Activated naive CD4-positive, alpha-beta T cell treated with anti-CD3 and anti-CD28 coated beads, Interleukin-2, amount 50 U/mL, for 24 hours (primary cell): ENCODE data around the gene LY6G6F.

Source experiments
- H3K27ac Mint-ChIP-seq: one replicate; pipeline ENCODE4 v1.8.0; 2021; ENCODE audit warnings: mild to moderate bottlenecking, mixed read lengths
- H3K27me3 Mint-ChIP-seq: one replicate; pipeline ENCODE4 v1.8.0; 2021; ENCODE audit warnings: mixed read lengths
- H3K36me3 Mint-ChIP-seq: one replicate; pipeline ENCODE4 v1.8.0; 2021; ENCODE audit warnings: mixed read lengths
- H3K4me1 Mint-ChIP-seq: one replicate; pipeline ENCODE4 v1.8.0; 2021; ENCODE audit warnings: mixed read lengths
- H3K4me3 Mint-ChIP-seq: one replicate; pipeline ENCODE4 v1.8.0; 2021; ENCODE audit warnings: mild to moderate bottlenecking, mixed read lengths
- H3K9me3 Mint-ChIP-seq: one replicate; pipeline ENCODE4 v1.8.0; 2021; ENCODE audit warnings: mixed read lengths

The LY6G6F gene, protein sequence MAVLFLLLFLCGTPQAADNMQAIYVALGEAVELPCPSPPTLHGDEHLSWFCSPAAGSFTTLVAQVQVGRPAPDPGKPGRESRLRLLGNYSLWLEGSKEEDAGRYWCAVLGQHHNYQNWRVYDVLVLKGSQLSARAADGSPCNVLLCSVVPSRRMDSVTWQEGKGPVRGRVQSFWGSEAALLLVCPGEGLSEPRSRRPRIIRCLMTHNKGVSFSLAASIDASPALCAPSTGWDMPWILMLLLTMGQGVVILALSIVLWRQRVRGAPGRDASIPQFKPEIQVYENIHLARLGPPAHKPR

DNA sequence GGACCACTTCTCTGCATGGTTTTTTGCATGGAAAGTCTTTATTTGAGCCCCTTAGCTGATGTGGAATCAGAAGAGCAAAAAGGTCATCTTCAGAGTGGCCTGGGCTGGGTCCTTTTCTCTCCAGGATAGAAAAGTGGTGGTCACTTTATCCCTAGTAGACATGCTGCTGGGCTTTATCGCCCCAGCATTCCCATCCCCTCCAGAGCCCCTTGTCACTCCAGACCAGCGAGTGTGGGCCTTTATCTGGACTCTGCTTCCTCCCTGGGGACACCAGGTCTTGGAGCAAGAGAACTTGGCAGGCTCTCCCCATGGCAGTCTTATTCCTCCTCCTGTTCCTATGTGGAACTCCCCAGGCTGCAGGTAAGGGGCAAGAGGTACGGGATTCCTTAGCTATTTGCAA, at the start of gene LY6G6F:
Gene LY6G6F (plus strand): TSS at position 268 of the 400 bp plus-strand sequence. CDS start 41 bp downstream, at position 309.
- H3K4me3 Mint-ChIP-seq: no peak within 1 kb of the TSS
- H3K9me3 Mint-ChIP-seq: no peaks in the 10 kb centered on the region
- no peaks in the 10 kb centered on the region for H3K27me3 Mint-ChIP-seq
- peaks cover 22% of the 10 kb centered on the region for H3K4me1 Mint-ChIP-seq
- H3K27ac Mint-ChIP-seq: peak within 1 kb of the TSS; percentile 30
- no peaks in the 10 kb centered on the region for H3K36me3 Mint-ChIP-seq

DNA sequence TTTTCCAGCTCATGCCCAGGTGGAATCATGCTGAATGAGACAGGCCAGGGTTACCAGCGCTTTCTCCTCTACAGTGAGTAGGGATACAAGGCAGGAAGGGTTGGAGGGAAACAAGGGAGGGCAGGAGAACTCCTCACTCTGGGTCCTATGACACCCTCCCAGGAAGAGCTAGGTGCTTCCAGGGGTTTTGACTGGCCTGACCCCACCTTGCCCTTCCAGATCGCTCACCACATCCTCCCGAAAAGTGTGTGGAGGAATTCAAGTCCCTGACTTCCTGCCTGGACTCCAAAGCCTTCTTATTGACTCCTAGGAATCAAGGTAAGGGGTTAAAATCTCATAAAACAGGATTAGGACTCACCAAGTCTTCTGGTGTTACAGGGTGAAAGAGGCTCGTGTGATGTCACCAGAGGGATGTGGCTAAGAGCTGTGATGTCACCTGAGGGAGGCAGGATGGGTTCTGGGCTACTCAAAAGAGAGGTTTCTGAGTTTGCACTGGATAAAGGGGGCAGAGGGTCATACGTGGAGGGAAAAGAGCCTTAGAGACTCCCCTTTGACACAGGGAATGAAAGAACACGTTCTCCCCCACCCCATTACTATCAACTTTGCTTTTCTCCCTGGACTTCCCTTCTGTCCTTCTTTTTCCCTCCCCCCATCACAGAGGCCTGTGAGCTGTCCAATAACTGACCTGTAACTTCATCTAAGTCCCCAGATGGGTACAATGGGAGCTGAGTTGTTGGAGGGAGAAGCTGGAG, 49.1 kb upstream of the LY6G6F start:
- H3K9me3 Mint-ChIP-seq: no peaks in the 10 kb centered on the region
- H3K4me1 Mint-ChIP-seq: peaks cover 56% of the 10 kb centered on the region
- H3K27ac Mint-ChIP-seq: peak overlapping the region; percentile 91
- peak overlapping the region; percentile 30 for H3K4me3 Mint-ChIP-seq
- no peaks in the 10 kb centered on the region for H3K27me3 Mint-ChIP-seq
- no peaks in the 10 kb centered on the region for H3K36me3 Mint-ChIP-seq

DNA sequence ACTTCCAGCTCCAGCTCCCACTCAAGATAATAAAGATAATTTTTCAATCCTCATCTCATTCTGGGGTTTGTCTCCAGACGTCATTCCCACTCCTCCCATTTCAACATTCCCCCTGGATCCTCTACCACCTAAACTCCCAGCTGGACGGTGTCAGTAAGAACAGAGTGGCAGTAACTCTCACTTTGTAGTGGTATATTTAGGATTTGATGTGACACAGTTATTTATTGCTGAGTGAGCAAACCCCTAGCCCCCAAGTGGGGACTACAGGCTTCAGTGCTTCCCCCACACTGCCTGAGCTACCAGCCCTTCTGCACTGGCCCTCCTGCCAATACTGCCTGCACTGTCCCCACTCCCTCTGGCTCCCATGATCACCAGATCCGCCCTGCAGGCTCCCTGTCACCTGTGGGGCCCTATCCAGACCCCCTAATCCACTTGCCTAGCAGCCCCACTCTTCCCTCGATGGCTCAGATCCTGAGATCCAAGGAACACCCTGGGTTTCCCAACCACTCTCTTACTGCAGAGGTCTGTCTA, 48.4 kb upstream of the LY6G6F start:
- peak overlapping the region; percentile 93 for H3K4me3 Mint-ChIP-seq
- peaks cover 60% of the 10 kb centered on the region for H3K4me1 Mint-ChIP-seq
- H3K9me3 Mint-ChIP-seq: no peaks in the 10 kb centered on the region
- peaks cover 2% of the 10 kb centered on the region for H3K36me3 Mint-ChIP-seq
- H3K27ac Mint-ChIP-seq: peak overlapping the region; percentile 91
- H3K27me3 Mint-ChIP-seq: no peaks in the 10 kb centered on the region

DNA sequence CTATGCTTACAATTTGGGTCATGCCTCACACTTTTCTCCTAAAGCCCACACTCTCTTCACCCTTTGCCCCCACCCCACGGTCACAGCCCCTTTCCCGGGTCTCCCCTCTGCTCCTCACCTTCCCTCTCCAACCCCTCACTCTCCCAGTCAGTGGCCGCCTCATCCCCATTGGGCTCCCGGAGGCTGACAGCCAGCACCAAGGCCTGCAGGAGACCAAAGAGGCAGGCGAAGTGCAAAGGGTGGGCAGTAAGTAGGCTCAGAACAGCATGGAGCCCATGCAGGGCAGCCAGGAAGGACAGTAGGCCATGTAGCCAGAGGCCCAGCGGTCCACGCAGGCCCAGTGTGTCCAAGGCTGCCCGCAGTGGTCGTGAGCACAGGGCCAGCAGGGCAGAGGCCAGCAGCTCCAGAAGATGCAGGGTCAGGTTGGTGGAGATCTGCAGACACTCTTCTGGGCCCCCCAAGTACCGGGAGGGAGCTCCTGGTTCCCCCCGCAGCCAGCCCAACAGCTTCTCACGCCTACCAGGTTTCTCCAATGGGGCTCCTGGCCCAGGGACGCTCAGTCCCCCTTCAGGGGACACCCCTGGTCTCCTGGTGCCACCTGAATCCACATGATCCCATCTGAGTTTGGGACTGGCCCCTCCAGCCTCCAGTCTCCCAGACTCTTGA, 47.5 kb upstream of the LY6G6F start:
- Mint-ChIP-seq H3K36me3 (peaks cover 7% of the 10 kb centered on the region), H3K27me3 (no peaks in the 10 kb centered on the region), H3K27ac (peak overlapping the region; percentile 35), H3K4me3 (peak overlapping the region; percentile 93), H3K4me1 (peaks cover 69% of the 10 kb centered on the region), H3K9me3 (no peaks in the 10 kb centered on the region)

DNA sequence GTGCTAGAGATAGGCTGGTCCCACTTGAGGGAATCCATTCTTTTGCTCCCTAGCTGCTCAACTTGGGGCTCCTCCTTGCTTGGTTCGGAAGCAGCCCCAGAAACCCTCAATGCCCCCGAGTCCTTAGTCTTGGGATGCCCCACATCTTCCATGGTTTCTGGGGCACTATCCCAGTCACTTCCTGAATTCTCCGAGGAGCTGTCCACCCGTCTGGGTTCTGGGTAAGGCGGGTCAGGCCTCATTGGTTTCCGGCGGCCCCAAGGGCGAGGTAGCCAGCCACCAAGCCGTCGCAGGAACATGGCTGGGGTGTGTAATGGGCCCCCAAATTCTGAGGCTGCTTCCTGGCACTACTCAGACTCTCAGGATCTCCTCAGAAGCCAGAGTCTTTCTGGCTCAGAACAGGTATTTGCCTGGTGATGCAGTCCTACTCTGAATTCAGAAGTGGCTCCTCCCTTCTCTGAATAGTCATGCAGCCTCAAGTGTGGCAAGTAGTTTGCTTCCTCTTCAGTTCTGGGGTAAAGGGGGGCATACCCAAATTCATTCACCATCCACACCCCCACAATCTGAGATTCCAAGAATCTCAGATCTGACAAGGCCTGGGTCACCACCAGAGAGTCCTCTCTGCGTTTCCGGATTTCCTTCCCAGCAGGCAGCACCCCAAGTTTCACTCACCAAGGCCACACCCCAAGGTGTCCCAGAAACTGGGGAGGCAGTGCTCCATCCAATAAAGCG, 46.9 kb upstream of the LY6G6F start:
- Mint-ChIP-seq H3K9me3 (no peaks in the 10 kb centered on the region), H3K4me3 (peak overlapping the region; percentile 93), H3K36me3 (peaks cover 12% of the 10 kb centered on the region), H3K27me3 (no peaks in the 10 kb centered on the region), H3K4me1 (peaks cover 76% of the 10 kb centered on the region), H3K27ac (peak overlapping the region; percentile 77)

DNA sequence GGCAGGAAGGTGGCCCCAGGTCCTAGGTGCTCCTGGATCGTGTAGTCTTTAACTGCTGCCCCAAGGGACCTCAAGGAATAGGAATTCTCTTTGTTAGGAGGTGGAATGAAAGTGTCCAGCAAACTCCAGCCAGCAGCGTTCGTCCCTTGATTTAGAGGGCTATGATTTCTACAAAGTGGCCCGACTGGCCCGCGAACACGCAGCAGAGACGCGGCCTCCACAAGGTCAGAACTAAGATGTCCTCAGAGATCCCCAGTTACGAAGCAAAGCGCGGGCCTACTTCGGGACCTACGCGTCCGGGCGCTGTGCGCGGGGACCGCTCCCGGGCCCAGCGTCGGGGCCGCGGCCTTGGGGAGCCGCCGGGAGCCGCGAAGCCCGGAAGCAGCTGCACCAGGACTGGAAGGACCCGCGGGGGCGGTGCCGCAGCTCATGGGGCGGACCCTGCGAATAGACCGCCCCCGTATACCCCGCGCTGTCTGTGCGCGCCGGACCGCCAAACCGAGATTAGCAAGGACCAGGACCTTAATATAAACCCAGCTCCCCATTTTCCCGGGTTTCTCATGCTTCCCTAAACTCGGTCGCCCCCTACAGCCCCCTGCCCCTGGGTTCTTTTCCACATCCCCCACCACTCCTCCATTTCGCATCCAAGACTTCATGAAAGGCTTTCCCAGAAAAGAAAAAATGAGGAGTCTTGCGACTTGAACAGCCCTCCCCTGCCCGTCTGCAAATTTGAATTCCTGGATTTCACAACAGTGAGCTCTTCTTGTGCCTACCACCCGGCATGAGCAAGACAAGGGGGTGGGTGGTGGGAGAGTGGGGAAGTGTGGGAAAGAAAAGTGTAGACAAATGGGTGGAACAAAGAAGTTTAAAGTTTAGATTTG, 46.0 kb upstream of the LY6G6F start, which contains the start of gene C6orf47:
Gene C6orf47 (minus strand): TSS at position 398 of the 881 bp plus-strand sequence. CDS start 831 bp downstream, outside the sequence.
- peaks cover 74% of the 10 kb centered on the region for H3K4me1 Mint-ChIP-seq
- H3K27ac Mint-ChIP-seq: peak within 1 kb of the TSS; percentile 82
- H3K4me3 Mint-ChIP-seq: peak within 1 kb of the TSS; percentile 93
- no peaks in the 10 kb centered on the region for H3K9me3 Mint-ChIP-seq
- peaks cover 12% of the 10 kb centered on the region for H3K36me3 Mint-ChIP-seq
- no peaks in the 10 kb centered on the region for H3K27me3 Mint-ChIP-seq

DNA sequence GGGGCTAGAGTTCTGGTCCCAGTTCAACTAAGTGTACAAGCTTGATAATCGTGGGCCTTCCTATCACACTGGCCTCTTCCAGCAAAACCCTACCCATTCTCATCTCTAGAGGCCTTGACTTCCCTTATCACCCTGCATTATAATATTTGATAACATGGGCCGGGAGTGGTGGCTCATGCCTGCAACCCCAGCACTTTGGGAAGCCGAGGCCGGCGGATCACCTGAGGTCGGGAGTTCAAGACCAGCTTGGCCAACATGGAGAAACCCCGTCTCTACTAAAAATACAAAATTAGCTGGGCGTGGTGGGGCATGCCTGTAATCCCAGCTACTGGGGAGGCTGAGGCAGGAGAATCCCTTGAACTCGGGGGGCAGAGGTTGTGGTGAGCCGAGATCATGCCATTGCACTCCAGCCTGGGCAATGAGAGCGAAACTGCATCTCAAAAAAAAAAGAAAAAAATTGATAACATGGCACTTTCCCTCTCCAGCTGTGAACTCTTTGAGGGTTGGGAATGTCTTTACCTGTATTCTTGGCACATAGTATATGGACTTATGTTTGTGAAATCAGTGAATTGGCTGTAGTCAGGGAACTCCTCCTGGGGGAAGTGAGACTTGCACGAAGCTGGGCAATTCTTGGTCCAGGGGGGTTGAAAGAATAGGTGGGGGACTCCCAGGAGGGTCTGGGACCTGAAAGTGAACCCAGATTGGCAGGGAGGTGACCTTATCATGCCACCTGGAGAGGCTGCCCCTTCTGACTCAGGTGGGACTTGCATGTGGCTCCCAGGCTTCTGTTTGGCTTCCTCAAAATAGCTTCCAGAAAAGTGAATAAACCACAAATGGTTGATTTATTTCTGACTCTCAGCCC, 45.2 kb upstream of the LY6G6F start:
- H3K36me3 Mint-ChIP-seq: peaks cover 19% of the 10 kb centered on the region

DNA sequence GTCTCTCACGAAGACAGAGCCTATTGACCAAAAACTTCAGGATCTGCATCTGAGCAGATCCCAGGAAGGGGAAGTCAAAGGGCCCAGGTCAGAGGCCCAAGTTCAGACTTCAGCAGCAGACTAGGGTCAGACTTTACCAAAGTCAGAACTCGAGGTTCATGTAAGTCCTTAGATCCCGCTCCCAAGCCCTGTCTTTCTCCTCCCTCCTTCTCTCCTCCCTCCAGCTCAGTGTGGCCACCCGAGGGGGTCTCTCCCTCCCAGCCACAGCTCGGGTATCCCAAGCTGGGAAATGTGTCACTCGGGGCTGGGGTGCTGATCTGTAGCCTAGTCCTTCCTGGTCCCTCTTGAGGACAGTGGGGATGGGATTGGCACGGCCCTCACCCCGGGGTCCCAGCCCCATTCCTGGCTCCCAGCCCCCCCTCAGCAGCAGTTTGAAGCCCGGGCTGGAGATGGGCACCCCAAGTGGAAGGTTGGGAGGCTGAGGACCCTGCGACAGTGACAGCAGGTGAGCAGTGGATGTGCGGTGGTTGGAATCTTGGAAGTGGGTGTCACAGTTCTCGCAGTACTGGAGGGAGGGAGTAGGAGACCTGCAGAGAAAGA, 44.4 kb upstream of the LY6G6F start:
- Mint-ChIP-seq H3K36me3 (peaks cover 22% of the 10 kb centered on the region), H3K4me1 (peaks cover 75% of the 10 kb centered on the region), H3K9me3 (no peaks in the 10 kb centered on the region), H3K27me3 (no peaks in the 10 kb centered on the region), H3K27ac (peak overlapping the region; percentile 55), H3K4me3 (peak overlapping the region; percentile 49)

More for the DNA sequence above, 45.2 kb upstream of the LY6G6F start:
- no peaks in the 10 kb centered on the region for H3K9me3 Mint-ChIP-seq
- H3K4me1 Mint-ChIP-seq: peaks cover 72% of the 10 kb centered on the region
- peak overlapping the region; percentile 93 for H3K4me3 Mint-ChIP-seq
- H3K27ac Mint-ChIP-seq: no peak overlapping the region
- no peaks in the 10 kb centered on the region for H3K27me3 Mint-ChIP-seq

DNA sequence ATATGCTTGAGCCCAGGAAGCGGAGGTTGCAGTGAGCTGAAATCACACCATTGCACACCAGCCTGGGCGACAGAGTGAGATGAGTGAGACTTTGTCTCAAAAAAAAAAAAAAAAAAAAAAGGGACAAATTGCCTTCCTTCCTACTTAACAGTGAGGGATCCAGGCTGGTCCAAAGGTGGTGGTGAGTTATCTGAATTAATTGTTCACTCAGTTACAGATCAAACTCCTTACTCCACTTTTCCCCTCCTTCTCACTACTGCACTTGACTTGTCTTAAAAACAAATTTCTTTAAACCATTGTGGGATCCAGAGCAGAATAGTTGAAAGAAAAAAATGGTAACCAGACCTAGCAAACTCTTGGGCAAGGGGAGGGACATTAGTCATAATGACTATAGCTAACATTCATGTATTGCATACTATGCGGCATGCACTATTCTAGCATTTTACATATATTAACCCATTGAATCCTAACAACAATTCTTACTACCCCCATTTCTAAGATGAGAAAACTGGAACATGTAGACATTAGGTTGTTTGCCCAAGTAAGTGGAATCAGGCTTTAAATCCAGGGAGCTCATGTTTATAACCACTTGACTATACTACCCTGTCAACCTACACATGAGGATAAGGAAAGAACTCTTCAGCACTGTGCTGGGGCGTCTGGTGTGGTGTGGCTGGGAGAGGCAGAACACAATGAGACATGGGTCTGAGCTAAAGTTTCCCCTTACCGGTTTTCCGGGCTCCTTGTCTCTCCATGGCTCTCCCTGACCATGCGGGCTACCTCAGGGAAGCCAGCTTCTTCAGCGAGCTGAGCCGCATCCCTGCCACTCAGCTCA, 43.3 kb upstream of the LY6G6F start:
- H3K9me3 Mint-ChIP-seq: no peaks in the 10 kb centered on the region
- H3K4me1 Mint-ChIP-seq: peaks cover 75% of the 10 kb centered on the region
- no peaks in the 10 kb centered on the region for H3K27me3 Mint-ChIP-seq
- peak overlapping the region; percentile 99 for H3K4me3 Mint-ChIP-seq
- peak overlapping the region; percentile 99 for H3K27ac Mint-ChIP-seq
- H3K36me3 Mint-ChIP-seq: peaks cover 26% of the 10 kb centered on the region

DNA sequence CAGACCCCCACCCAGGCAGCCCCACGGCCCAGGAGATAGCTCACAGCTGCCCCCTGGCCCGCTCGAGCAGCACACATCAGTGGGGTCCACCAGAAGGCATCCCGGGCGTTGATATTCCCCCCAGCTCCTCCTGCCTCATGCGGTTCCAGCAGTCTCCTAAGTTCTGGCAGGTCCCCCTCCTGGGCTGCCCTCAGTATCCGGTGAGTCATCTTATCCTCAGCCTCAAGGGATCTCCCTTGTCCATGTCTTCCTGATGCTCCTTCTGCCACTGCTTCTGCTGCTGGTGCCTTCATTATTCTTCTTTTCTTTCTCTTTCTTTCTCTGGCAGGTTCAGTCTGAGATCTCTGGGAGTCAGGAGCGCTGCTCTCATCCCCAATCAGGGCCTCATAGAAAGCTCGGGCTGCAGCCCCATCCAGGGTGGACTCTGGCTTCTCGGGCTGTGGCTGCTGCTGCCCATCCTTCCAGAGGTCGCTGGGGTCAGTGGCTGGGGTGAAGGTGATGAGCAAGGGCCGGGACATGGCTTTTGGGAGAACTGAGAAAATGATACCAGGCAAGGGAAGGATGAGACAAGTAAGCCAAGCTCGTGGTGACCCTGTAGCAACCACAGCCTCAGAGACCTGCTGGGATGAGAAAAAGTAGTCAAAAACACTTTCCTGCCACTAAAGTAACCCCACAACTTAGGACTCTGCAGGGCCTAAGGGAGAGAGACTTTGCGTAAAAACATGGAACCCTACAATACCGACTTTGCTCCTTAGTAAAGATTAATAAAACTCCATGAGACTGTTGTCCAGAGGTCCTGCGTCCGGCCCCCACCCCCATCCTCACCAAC, 42.5 kb upstream of the LY6G6F start:
- Mint-ChIP-seq H3K4me1 (peaks cover 75% of the 10 kb centered on the region), H3K4me3 (peak overlapping the region; percentile 99), H3K27me3 (no peaks in the 10 kb centered on the region), H3K27ac (peak overlapping the region; percentile 99), H3K36me3 (peaks cover 26% of the 10 kb centered on the region), H3K9me3 (no peaks in the 10 kb centered on the region)

DNA sequence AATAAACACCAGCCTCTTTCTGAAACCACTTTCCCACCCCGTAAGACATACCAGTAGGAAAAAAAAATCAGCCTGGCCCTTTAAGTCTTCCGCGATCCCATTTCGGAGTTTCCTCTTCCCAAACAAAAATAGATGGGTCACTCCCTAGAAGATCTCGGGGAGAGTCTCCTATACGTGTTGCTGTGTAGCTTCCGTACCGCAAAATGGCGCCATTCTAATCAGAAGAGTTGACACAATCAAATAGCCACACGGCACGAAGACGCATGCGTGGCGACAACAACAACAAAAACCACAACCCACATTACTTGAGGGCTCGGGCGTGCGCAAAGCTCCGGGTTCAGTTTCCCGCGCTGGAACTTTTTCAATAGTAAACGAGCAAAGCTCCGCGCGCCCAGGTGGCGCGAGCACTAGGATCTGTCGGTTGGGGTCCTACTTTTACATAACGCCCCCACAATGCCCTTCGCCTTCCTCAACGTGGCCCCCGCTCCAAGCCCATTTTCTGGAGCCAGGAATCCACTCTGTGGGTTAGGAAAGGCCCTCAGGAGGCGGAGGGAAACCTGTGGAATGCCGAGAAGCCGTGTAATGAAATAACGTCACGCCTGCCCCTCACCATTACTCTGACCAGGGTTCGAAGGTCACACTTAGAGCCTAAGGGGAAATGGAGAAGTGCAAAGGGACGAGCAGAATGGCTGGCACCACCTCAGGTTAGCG, 41.7 kb upstream of the LY6G6F start, which contains the start of gene GPANK1:
Gene GPANK1 (minus strand): TSS at position 208 of the 711 bp plus-strand sequence. CDS start 519 bp downstream, outside the sequence.
- peak within 1 kb of the TSS; percentile 99 for H3K4me3 Mint-ChIP-seq
- no peaks in the 10 kb centered on the region for H3K27me3 Mint-ChIP-seq
- peaks cover 68% of the 10 kb centered on the region for H3K4me1 Mint-ChIP-seq
- H3K36me3 Mint-ChIP-seq: peaks cover 26% of the 10 kb centered on the region
- H3K27ac Mint-ChIP-seq: peak within 1 kb of the TSS; percentile 99
- no peaks in the 10 kb centered on the region for H3K9me3 Mint-ChIP-seq
